Measurements from ENCODE around the gene MUC2.

Gene MUC2

DNA sequence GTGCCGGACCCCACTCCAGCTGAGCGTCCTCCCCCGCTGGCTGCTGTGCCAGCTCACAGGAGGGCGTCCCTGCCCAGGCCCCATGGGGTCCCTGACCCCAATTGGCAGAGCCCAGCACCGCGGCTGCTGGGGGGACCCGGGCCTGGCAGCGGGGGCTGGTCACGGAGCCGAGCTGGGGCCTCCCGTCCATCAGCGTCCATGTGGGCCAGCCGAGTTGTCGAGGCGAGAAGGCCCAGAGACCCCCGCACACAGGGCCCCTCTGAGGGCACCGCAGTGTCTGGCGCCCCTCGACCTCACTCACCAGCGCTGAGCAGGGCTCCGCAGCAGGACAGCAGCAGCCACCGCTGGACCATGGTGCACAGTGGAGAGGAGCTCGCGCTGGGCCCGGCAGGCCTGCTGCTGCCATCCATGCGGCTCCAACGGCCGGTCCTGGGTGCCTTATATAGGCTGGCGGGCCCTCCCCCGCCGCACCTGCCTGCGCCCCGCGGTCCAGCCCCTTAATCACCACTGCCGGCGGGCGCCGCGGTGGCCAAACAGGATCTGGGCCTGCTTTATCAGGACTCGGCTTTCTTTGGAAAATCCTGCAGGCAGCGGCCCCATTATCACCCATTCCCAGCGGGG, 38.3 kb upstream of the MUC2 start, which contains the start of gene MUC6:
MUC6 (minus strand) TSS at position 416 of the 621 bp plus-strand sequence; CDS start at position 353, 63 bp downstream.
- in situ Hi-C loops (cut with HindIII; ENCODE audit: low sequenced_read_pairs): no loop called here

DNA sequence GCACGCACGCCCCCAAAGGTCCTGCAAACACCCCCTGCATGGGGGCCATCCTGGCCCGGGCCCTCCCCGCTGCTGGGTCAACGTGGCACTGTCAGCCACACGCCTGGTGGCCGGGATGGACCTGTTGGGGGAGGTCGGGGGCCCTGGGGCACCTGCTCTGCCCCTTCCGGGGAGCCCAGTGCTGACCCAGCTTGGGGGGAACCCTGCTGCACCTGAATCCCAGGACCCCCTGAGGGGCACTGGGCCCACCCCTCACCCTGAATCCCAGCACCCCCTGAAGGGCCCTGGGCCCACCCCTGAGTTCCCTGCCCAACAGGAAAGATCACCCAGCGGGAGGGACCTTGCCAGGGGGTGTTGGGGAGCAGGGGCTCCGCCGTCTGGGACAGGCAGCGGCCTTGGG, 37.7 kb upstream of the MUC2 start:
- in situ Hi-C loops (cut with HindIII; ENCODE audit: low sequenced_read_pairs): no loop called here

DNA sequence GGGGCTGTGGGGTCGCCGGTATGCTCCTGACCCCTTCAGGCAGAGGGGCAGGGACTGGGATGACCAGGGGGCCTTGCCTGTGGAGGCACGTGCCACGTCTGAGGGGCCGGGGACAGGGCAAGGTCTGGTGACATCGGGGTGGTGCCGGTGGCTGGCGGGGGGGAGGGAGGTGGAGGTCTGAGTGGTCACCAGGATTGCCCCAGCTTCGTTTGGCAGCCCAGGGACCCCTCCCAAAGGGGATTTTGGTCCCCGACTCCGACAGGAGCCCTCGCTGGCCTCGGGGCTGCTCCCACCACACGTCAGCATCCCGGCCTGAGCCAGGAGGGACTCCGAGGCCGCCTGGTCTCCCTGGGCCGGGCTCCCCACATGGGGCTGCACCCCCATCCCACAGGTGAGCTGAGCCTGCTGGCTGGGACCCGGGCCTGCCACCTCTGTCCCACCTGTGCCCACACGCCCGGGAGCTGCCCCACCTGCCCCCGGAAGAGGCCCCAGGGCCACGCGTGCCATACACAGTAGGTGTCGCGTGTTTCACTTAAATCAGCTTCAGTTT, 37.1 kb upstream of the MUC2 start:
- in situ Hi-C loops (cut with HindIII; ENCODE audit: low sequenced_read_pairs): no loop called here

GRCh38 chr11:1038361-1038760, 36.3 kb upstream of the MUC2 start:
- in situ Hi-C loops (cut with HindIII; ENCODE audit: low sequenced_read_pairs): no loop called here

- in situ Hi-C loops (cut with HindIII; ENCODE audit: low sequenced_read_pairs): no loop called here
Observed at GRCh38 chr11:1038921-1039320, 35.8 kb upstream of the MUC2 start.

GRCh38 chr11:1039481-1040427, 34.9 kb upstream of the MUC2 start:
- in situ Hi-C loops (cut with HindIII; ENCODE audit: low sequenced_read_pairs): no loop called here

GRCh38 chr11:1040428-1041148, 34.1 kb upstream of the MUC2 start:
- in situ Hi-C loops (cut with HindIII; ENCODE audit: low sequenced_read_pairs): no loop called here

DNA sequence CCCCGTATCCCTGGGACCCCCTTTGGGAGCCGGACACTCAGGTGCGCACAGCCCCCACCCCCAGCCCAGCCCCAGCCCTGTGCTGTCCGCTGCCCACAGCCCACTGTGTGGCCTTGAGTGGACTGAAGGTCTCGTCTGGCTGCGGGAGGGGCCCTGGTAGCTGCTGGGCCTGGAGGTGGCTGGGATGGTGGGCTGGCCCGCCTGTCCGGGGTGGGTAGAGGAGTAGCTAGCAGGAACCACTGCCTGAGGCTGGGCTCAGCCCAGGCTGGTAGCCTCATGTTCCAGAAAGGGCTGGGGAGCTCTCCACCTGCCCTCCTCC, 33.6 kb upstream of the MUC2 start:
- in situ Hi-C loops (cut with HindIII; ENCODE audit: low sequenced_read_pairs): no loop called here

DNA sequence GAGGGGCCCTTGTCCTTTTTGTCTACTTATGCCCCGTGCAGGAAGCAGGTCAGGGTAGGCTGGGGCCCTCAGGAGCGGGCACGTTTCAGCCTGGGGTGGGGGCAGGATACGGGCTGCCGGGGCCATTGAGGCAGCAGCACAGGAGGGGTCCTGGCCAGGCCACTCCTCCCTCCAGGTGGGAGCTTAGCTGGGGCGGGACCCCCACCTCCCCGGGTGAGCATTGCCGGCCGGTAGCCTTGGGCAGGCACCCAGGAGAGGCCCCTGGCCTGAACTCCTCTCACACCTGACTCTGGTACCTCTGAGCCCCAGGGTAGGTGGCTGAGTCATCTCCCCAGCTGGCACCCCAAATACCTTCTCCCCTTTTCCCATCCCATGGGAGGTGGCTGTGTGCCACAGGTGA, 33.2 kb upstream of the MUC2 start:
- in situ Hi-C loops (cut with HindIII; ENCODE audit: low sequenced_read_pairs): no loop called here

- in situ Hi-C loops (cut with HindIII; ENCODE audit: low sequenced_read_pairs): no loop called here
Observed at GRCh38 chr11:1041936-1042608, 32.6 kb upstream of the MUC2 start.

- in situ Hi-C loops (cut with HindIII; ENCODE audit: low sequenced_read_pairs): no loop called here
Observed at GRCh38 chr11:1042626-1043562, 31.8 kb upstream of the MUC2 start.

GRCh38 chr11:1043563-1044096, 31.0 kb upstream of the MUC2 start:
- in situ Hi-C loops (cut with HindIII; ENCODE audit: low sequenced_read_pairs): no loop called here

- in situ Hi-C loops (cut with HindIII; ENCODE audit: low sequenced_read_pairs): no loop called here
Observed at GRCh38 chr11:1044160-1044559, 30.5 kb upstream of the MUC2 start.

- in situ Hi-C loops (cut with HindIII; ENCODE audit: low sequenced_read_pairs): no loop called here
Observed at GRCh38 chr11:1047595-1048156, 27.0 kb upstream of the MUC2 start.

DNA sequence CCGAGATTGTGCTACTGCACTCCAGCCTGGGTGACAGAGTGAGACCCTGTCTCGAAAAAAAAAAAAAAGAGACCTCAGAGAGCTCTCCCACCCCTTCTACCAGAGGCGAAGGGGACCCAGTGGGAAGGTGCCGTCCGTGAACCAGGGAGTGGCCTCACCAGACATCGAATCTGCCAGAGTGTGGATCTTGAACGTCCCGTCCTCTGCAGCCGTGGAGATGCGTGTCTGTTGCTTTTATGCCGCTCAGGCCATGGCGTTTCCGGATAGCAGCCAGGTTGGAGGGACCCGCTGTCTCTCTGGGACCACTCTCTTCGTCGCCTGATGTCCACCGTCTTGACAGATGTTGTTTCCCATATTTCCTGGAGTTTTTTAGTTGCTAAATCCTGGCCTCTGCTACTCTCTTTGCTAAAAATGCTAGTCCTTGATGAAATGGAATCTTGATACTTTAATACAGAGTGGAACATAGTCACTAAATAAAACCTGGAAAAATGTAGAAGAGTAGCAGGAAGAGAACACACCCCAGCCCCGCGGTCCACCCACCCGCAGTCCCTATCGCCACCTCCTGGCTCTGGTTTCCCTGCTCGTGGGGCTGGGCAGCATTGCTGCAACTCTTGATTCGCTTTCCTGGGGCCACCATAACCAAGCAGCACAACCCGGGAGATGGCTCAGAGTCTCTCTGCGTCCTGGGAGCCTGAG, 26.2 kb upstream of the MUC2 start:
- in situ Hi-C loops (cut with HindIII; ENCODE audit: low sequenced_read_pairs): no loop called here

DNA sequence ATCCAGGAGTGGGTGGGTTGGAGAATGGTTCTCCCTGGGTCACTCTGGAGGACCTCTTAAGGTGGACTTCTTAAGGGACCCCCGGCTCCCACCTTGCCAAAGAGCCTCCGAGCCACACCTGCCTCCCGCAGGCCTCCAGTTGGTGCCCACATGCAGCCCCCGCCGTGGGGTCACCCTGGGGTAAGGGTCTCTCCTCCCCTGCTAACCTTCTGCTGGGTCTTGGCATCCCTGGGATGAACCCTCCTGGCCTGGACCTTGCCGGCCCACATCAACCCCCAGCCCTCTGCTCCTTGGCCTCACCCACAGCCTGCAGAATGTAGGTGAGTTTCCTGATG, 25.6 kb upstream of the MUC2 start:
- in situ Hi-C loops (cut with HindIII; ENCODE audit: low sequenced_read_pairs): no loop called here

GRCh38 chr11:1049431-1049891, 25.2 kb upstream of the MUC2 start:
- in situ Hi-C loops (cut with HindIII; ENCODE audit: low sequenced_read_pairs): no loop called here

GRCh38 chr11:1049911-1050580, 24.6 kb upstream of the MUC2 start:
- in situ Hi-C loops (cut with HindIII; ENCODE audit: low sequenced_read_pairs): loop anchor here (5.0 to 10.0 kb wide), 2 partner anchors 143 to 485 kb away; no protein-coding TSS in a partner anchor
